Measurements from ENCODE around the gene GBE1. TPM values are rescaled to one million over a fixed set of nuclear protein-coding genes. Genes with fewer than 3 reads are reported as not detected.

Gene GBE1
- total RNA-seq, 1 donor = 184 TPM

DNA sequence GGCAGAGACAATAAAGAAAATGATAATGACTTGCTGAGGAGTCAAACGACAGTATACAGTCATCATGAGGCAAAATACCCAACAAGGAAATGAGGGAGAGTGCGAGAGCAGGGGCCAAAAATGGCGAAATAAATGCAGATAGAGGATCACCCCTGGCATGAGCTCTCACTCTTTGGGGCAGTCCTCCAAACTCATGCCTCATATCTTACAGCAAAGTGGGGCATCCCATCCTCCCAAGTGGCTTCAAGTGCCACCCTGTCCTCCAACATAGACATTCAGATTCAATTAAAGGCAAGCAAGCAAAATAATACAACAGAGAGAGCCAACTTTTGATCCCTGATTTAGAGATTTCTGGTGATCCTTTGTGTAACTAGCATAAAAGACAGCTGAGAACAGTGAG, 278.4 kb downstream of the GBE1 start:
- Histone ChIP-seq H3K36me3 (ENCODE audit: insufficient read depth, low read length) (no peaks in the 10 kb centered on the region), H3K27me3 (ENCODE audit: insufficient read depth, low read length) (no peaks in the 10 kb centered on the region), H3K9me3 (ENCODE audit: low read depth, low read length) (no peaks in the 10 kb centered on the region), H3K79me2 (ENCODE audit: insufficient read depth, low read length) (no peaks in the 10 kb centered on the region), H4K20me1 (ENCODE audit: insufficient read depth, low read length) (no peaks in the 10 kb centered on the region), H3K4me1 (ENCODE audit: insufficient read depth, low read length) (peaks cover 17% of the 10 kb centered on the region), H3K27ac (ENCODE audit: low read depth, low read length) (no peak overlapping the region), H2AFZ (ENCODE audit: low read length) (no peak overlapping the region), H3K4me2 (ENCODE audit: insufficient read depth, low read length) (no peak overlapping the region), H3K4me3 (ENCODE audit: insufficient read depth, low read length) (no peak overlapping the region)
- TF ChIP-seq, protein P1, sequence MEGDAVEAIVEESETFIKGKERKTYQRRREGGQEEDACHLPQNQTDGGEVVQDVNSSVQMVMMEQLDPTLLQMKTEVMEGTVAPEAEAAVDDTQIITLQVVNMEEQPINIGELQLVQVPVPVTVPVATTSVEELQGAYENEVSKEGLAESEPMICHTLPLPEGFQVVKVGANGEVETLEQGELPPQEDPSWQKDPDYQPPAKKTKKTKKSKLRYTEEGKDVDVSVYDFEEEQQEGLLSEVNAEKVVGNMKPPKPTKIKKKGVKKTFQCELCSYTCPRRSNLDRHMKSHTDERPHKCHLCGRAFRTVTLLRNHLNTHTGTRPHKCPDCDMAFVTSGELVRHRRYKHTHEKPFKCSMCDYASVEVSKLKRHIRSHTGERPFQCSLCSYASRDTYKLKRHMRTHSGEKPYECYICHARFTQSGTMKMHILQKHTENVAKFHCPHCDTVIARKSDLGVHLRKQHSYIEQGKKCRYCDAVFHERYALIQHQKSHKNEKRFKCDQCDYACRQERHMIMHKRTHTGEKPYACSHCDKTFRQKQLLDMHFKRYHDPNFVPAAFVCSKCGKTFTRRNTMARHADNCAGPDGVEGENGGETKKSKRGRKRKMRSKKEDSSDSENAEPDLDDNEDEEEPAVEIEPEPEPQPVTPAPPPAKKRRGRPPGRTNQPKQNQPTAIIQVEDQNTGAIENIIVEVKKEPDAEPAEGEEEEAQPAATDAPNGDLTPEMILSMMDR (IDR thresholded peaks at IDR 0.05; ENCODE audit: extremely low read depth, low read depth, low read length) = no peak
- DNase-seq (ENCODE audit: insufficient read length, low spot score, missing footprints) = no peak

DNA sequence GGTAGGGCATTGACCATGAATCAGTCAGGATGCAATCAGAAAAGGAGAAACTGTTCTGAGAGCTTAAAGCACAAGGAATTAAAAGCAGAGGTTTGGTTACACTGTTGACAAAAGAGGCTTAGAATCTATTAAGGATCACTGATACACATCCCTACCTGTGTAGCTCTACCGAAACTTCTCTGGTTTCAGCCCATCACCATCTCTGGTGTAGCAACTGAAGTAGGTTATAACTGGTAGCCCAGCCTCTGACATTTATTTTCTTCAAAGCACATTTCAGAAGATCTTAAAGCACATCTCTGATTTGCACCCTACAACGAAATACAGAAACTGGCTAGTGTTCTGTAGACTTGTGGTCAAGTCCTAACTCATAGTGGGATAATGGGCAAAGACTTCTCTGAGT, 283.7 kb downstream of the GBE1 start:
- Histone ChIP-seq H2AFZ (ENCODE audit: low read length) (no peak overlapping the region), H3K27ac (ENCODE audit: low read depth, low read length) (no peak overlapping the region), H3K27me3 (ENCODE audit: insufficient read depth, low read length) (no peaks in the 10 kb centered on the region), H4K20me1 (ENCODE audit: insufficient read depth, low read length) (no peaks in the 10 kb centered on the region), H3K36me3 (ENCODE audit: insufficient read depth, low read length) (no peaks in the 10 kb centered on the region), H3K4me2 (ENCODE audit: insufficient read depth, low read length) (no peak overlapping the region), H3K4me3 (ENCODE audit: insufficient read depth, low read length) (no peak overlapping the region), H3K79me2 (ENCODE audit: insufficient read depth, low read length) (no peaks in the 10 kb centered on the region), H3K9me3 (ENCODE audit: low read depth, low read length) (no peaks in the 10 kb centered on the region), H3K4me1 (ENCODE audit: insufficient read depth, low read length) (no peaks in the 10 kb centered on the region)
- TF ChIP-seq, protein P1 (IDR thresholded peaks at IDR 0.05; ENCODE audit: extremely low read depth, low read depth, low read length) = no peak
- DNase-seq (ENCODE audit: insufficient read length, low spot score, missing footprints) = no peak

DNA sequence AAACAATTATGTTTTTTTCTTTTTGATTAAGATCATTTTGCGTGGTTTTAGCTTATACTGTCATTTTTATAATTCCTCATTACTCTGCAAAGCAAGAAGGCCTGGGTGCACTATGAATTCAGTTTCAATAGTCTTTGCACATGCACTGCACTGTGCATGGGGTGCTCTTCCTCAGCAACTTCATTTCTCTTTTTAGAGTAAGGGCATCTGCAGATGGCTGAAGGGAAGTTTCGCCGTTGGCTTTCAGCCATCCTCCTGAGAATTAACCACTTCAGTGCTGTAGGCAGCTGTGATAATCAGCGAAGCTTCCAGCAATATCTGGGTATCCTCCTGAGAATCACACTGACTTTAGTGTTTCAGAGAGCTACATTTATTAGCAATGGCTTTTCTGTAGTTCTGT, 284.8 kb downstream of the GBE1 start:
- Histone ChIP-seq H2AFZ (ENCODE audit: low read length) (no peak overlapping the region), H3K27ac (ENCODE audit: low read depth, low read length) (no peak overlapping the region), H3K4me1 (ENCODE audit: insufficient read depth, low read length) (no peaks in the 10 kb centered on the region), H3K4me2 (ENCODE audit: insufficient read depth, low read length) (no peak overlapping the region), H3K79me2 (ENCODE audit: insufficient read depth, low read length) (no peaks in the 10 kb centered on the region), H3K27me3 (ENCODE audit: insufficient read depth, low read length) (no peaks in the 10 kb centered on the region), H3K36me3 (ENCODE audit: insufficient read depth, low read length) (no peaks in the 10 kb centered on the region), H3K9me3 (ENCODE audit: low read depth, low read length) (no peaks in the 10 kb centered on the region), H4K20me1 (ENCODE audit: insufficient read depth, low read length) (no peaks in the 10 kb centered on the region), H3K4me3 (ENCODE audit: insufficient read depth, low read length) (no peak overlapping the region)
- TF ChIP-seq, protein P1 (IDR thresholded peaks at IDR 0.05; ENCODE audit: extremely low read depth, low read depth, low read length) = no peak
- no peak for DNase-seq (ENCODE audit: insufficient read length, low spot score, missing footprints)

DNA sequence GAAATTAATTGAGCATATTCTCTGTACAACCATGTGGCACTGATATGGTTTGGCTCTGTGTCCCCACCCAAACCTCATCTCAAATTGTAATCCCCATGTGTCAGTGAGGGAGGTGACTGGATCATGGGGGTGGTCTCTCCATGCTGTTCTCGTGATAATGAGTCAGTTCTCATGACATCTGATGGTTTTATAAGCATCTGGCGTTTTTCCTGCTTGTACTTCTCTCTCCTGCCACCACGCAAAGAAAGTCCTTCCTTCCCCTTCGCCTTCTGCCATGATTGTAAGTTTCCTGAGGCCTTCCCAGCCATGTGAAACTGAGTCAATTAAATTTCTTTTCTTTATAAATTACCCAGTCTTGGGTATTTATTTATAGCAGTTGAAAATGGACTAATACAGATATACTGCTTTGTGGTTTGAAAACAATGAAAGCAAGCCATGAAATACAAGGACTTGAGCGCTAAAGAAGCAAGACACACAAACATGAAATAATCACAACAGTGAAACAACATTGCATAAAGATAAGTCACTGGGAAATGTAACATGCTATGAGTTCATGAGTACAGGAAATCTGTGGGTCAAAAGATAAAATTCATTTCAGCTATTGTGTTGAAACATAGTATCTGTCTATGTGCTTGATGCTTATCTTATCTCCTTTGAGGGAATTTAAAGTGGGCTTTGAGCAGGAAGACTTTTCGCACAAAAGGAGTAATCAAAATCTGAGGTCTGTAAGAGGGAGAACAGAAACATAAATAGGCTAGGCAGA, 288.7 kb downstream of the GBE1 start:
- H2AFZ ChIP-seq (ENCODE audit: low read length) = no peak overlapping the region
- TF ChIP-seq, protein P1 (IDR thresholded peaks at IDR 0.05; ENCODE audit: extremely low read depth, low read depth, low read length) = no peak

More for the DNA sequence above, 288.7 kb downstream of the GBE1 start:
- Histone ChIP-seq H3K4me1 (ENCODE audit: insufficient read depth, low read length) (no peaks in the 10 kb centered on the region), H3K9me3 (ENCODE audit: low read depth, low read length) (no peaks in the 10 kb centered on the region), H4K20me1 (ENCODE audit: insufficient read depth, low read length) (no peaks in the 10 kb centered on the region), H3K4me2 (ENCODE audit: insufficient read depth, low read length) (no peak overlapping the region), H3K4me3 (ENCODE audit: insufficient read depth, low read length) (no peak overlapping the region), H3K27me3 (ENCODE audit: insufficient read depth, low read length) (no peaks in the 10 kb centered on the region), H3K27ac (ENCODE audit: low read depth, low read length) (no peak overlapping the region), H3K79me2 (ENCODE audit: insufficient read depth, low read length) (no peaks in the 10 kb centered on the region), H3K36me3 (ENCODE audit: insufficient read depth, low read length) (no peaks in the 10 kb centered on the region)
- DNase-seq (ENCODE audit: insufficient read length, low spot score, missing footprints) = no peak
